HG02571 (cell line): ENCODE results near the gene ADGRE1.
A peak's percentile ranks its signal among the peaks of the same experiment; 100 is the strongest.
"Not testable (repeated sequence)": the region's sequence is repeated elsewhere in the genome, so short reads cannot be mapped to it uniquely, and the experiment has no call there.

ENCODE experiments used
- ATAC-seq: cut with Tn5 transposase; IDR thresholded peaks from one replicate; pipeline ENCODE4 v1.9.1; 2021; ENCODE audit warnings: mild to moderate bottlenecking, moderate library complexity; ENCODE audit not compliant: unreplicated experiment

The ADGRE1 gene, protein sequence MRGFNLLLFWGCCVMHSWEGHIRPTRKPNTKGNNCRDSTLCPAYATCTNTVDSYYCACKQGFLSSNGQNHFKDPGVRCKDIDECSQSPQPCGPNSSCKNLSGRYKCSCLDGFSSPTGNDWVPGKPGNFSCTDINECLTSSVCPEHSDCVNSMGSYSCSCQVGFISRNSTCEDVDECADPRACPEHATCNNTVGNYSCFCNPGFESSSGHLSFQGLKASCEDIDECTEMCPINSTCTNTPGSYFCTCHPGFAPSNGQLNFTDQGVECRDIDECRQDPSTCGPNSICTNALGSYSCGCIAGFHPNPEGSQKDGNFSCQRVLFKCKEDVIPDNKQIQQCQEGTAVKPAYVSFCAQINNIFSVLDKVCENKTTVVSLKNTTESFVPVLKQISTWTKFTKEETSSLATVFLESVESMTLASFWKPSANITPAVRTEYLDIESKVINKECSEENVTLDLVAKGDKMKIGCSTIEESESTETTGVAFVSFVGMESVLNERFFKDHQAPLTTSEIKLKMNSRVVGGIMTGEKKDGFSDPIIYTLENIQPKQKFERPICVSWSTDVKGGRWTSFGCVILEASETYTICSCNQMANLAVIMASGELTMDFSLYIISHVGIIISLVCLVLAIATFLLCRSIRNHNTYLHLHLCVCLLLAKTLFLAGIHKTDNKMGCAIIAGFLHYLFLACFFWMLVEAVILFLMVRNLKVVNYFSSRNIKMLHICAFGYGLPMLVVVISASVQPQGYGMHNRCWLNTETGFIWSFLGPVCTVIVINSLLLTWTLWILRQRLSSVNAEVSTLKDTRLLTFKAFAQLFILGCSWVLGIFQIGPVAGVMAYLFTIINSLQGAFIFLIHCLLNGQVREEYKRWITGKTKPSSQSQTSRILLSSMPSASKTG

GRCh38 chr19:6887316-6887715 is at the start of gene ADGRE1:
Gene ADGRE1 (plus strand): TSS chr19:6887579. CDS start chr19:6887609, 30 bp downstream.
- ATAC-seq = no peak

DNA sequence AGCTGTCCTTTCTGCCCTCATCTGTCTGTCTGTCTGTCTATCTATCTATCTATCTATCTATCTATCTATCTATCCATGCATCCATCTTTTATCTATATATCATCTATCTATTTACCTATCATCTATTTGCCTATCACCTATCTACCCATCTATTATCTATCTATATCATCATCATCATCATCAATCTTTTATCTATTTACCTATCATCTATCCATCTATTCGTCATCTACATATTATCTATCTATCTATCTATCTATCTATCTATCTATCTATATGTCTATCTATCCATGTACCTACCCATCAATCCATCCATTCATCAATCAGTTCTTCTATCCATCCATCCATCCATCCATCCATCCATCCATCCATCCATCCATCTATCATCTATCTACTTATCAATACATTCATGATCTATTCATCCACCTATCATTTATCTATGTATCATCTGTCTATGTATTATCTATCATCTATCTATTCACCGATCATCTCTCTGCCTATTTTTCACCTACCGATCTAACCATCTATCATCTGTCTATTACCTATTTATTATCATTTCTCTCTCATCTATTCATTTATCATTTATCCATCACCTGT is 49.2 kb upstream of the ADGRE1 start:
- no peak for ATAC-seq

DNA sequence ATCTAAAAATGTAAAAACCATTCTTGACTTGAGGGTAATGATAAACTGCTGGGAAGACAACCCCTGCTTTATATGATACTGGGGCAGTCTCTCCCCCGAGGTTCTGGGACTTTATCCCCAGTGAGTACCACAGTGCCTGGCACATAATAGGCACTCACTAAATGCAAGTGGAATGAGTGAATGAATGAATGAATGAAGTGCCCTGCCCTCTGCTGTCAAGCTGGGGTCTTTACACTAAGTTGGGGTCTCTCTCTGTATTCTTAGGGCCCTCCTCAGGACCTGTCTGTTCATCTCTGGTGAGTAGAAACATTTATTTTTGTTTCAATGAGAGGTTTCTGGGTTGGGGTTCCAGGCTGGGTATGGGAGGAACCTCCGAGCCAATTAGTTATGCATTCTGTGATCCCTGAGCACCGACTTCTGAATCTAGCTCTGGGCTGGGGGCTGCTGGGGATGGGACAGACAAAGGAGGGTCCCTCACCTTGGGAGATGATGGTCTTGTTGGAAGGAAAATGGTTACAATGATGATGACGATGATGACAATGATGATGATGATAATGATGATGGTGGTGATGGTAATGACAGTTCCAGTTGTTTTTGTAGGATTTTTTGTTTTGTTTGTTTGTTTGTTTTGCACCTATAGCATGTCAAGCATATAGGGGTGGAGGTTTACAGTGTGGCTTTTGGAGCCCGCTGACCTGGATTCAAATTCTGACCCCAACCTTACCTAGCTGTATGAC is 44.3 kb upstream of the ADGRE1 start:
- ATAC-seq = no peak

DNA sequence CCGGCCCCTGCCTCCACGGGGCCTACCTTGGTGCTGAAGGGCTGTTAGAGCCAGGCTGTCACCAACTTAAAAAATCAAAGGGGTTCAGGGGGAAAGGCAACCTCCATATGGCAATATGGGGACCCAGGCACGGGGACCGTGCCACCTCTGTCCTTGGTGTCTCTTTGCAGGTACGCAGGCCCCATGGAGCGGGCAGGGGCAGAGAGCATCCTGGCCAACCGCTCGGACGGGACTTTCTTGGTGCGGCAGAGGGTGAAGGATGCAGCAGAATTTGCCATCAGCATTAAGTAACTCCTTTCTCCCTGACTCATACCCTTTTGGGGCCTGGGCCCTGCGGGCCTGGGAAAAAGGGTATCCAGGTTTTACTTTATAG is 39.6 kb upstream of the ADGRE1 start:
- no peak for ATAC-seq

DNA sequence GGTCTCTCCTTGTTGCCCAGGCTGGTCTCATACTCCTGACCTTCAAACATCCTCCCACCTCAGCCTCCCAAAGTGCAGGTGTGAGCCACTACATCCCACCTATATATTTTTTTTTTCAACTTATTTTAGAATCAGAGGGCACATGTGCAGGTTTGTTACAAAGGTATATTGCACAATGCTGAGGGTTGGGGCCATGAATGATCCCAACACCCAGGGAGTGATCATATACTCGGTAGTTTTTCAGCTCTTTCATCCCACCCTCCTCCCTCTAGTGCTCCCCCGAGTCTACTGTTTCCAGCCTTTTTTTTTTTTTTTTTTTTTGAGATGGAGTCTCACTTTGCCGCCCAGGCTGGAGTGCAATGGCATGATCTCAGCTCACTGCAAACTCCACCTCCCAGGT is 38.4 kb upstream of the ADGRE1 start:
- no peak for ATAC-seq

GRCh38 chr19:6849876-6850275 is 37.5 kb upstream of the ADGRE1 start:
- no peak for ATAC-seq

- no peak for ATAC-seq
Observed at GRCh38 chr19:6851359-6851758, 36.0 kb upstream of the ADGRE1 start.

GRCh38 chr19:6852001-6852400 is 35.4 kb upstream of the ADGRE1 start:
- no peak for ATAC-seq

DNA sequence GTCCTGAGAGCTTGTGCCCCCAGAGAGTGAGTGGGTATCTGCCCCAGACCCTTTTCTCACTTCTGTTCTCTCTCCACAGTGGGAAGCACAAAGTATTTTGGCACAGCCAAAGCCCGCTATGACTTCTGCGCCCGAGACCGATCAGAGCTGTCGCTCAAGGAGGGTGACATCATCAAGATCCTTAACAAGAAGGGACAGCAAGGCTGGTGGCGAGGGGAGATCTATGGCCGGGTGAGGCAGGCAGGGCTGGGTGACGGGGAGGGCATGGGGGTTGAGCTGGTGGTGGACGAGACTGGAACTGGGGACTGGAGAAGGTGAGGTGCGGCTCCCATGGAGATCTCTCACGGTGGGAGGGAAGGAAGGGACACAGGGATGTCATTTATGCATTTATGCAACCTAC is 33.5 kb upstream of the ADGRE1 start:
- no peak for ATAC-seq

- no peak for ATAC-seq
Observed at GRCh38 chr19:6854758-6855157, 32.6 kb upstream of the ADGRE1 start.

- no peak for ATAC-seq
Observed at GRCh38 chr19:6856749-6857372, 30.5 kb upstream of the ADGRE1 start.

DNA sequence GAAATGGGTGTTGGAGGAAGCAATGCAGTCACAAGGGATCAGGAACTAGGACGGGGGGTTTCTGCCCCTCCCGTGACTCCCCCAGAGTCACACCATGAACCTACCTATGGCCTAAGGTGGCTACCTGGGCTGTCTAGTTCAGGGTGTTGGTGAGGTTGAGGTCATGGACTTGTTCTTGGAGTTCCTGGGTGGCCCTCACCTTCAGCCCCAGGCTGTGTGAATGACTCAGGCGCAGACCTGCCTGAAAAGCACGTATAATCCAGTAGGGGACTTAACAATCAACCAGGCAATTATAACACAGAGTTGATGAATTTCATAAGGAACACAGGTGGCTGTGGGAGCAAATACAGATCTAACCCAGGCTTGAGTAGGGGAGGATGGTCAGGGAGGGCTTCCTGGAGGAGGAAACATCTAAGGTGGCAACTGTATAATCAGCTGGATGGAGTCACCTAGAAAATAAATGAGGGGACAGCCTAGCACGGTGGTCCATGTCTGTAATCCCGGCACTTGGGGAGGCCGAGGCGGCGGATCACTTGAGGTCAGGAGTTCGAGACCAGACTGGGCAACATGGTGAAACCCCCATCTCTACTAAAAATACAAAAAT is 25.6 kb upstream of the ADGRE1 start:
- no peak for ATAC-seq

DNA sequence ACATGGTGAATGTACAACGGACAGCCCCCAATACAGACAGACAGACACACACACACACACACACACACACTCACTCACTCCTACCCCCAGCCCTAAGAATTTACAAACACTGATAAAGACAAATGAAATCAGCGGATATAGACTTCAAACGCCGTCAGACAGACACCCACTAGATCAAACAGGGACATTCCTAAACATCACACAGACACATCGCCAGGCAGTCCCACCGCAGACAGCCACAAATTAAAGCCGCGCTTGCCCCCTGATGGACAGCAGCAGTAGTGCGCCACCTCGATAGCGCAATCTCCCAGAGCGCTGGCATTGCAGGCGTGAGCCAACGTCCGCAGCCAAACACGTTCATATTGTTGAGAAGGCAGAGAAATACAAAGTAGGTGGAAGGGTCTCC is 24.7 kb upstream of the ADGRE1 start:
- peak; percentile 68 for ATAC-seq

DNA sequence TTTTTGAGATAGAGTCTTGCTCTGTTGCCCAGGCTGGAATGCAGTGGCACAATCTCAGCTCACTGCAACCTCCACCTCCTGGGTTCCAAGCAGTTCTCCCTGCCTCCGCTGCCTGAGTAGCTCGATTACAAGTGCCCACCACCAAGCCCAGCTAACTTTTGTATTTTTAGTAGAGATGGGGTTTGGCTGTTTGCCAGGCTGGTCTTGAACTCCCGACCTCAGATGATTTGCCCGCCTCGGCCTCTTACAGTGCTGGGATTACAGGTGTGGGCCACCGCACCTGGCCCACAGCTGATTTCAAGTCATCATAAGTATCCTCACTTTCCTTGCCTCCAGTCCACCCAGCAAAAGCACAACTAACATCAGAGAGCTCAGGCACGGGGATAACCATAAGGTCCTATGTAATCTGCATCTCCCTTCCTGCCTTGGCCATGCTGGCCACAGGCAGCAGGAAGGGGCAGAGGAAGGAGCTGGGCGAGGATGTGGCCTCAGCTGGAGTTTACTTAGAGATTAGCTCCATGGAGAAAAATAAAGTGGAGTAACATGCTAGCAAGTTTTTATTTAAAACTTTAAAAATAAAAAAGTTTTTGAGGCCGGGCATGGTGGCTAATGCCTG is 22.9 kb upstream of the ADGRE1 start:
- ATAC-seq = no peak

DNA sequence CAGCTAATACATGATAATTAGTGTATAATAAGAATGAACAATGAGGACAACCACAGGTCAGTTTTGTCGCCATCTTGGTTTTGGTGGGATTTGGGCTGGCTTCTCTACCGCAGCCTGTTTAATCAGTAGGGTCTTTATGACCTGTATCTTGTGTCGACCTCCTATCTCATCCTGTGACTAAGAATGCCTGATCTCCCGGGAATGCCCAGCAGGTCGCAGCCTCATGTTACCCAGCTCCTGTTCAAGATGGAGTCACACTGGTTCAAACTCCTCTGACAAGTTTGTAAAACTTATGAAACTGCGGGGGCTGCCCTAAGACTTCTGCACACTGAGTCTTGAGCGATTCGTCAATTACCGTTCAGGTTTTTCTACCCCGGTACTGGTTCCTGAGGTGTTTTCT is 21.5 kb upstream of the ADGRE1 start:
- no peak for ATAC-seq

DNA sequence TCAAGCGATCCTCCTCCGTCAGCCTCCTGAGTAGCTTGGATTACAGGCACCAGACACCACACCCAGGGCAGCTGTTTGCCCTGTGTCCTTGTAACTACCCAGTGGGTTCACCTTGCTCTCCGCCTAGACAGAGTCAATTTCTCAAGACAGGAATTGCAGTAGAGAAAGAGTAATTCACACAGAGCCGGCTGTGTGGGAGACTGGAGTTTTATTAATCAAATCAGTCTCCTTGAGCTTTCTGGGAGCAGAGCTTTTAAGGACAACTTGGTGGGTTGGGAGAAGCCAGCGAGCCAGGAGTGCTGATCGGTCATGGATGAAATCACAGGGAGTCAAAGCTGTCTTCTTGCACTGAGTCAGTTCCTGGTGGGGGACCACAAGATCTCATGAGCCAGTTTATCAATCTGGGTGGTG is 20.6 kb upstream of the ADGRE1 start:
- no peak for ATAC-seq

DNA sequence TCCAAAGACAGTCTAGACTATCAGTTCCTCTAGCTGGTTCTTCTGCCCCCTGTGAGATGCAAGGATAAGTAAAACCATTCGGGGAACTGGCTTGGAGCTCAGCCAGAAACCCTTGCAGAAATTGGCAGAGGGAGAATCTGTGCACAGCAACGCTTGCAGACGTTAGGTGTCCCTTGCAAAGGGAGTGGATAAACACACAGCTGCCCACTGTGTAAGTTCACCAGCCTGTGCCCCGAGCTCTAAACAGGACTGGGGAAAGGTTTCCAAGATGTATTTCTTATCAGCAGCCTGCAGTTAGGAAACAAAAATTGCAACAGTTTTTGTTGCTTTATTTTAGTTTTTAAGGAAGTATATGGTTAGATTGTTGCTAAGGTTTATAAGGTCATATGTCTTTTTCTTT is 19.0 kb upstream of the ADGRE1 start:
- ATAC-seq = no peak

DNA sequence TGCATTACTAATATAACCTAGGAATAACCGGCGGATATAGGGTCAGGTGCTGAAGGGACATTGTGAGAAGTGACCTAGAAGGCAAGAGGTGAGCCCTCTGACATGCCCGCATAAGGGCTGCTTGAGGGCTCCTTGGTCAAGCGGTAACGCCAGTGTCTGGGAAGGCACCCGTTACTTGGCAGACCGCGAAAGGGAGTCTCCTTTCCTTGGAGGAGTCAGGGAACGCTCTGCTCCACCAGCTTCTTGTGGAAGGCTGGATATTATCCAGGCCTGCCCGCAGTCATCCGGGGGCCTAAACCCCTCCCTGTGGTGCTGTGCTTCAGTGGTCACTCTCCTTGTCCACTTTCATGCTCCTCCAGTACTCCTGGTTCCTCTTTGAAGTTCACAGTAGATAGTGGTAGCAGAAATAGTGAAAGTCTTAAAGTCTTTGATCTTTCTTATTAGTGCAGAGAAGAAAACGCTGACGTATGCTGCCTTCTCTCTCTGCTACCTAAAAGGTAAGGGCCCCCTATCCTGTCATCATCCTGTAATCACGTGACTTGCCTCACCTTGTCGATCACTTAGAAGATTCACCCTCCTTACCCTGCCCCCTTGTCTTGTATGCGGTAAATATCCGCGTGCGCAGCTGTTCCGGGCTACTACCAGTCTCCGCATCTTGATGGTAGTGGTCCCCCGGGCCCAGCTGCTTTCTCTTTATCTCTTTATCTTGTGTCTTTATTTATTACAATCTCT is 18.1 kb upstream of the ADGRE1 start:
- not testable (repeated sequence) for ATAC-seq
